PFSK-1 (cell line): Measurements from ENCODE around the gene KHDC3L.

ENCODE experiments used
- FOXP2 ChIP-seq: optimal IDR thresholded peaks from 2 replicates; pipeline ENCODE3; 2011; ENCODE audit warnings: borderline replicate concordance, control low read depth, inconsistent platforms; ENCODE audit not compliant: insufficient read depth; ENCODE audit errors: extremely low read length, extremely low read depth
- POLR2AphosphoS5 ChIP-seq: IDR thresholded peaks from 2 replicates; pipeline ENCODE4 v1.6.1; 2012; ENCODE audit warnings: low read depth, mild to moderate bottlenecking, control low read depth, low read length, moderate library complexity
- REST ChIP-seq, 2 experiments: IDR thresholded peaks; 2 replicates each; pipeline versions ENCODE4 v1.6.1 to v1.8.0; 2011 to 2012; ENCODE audit warnings: low read depth in 2 of 2, low read length in 2 of 2, control low read depth in 1 of 2, inconsistent platforms in 1 of 2, mild to moderate bottlenecking in 1 of 2, moderate library complexity in 1 of 2; ENCODE audit not compliant: insufficient read depth in 1 of 2
- SIN3A ChIP-seq: IDR thresholded peaks from 2 replicates; pipeline ENCODE4 v1.6.1; 2012; ENCODE audit warnings: mild to moderate bottlenecking, low read length, moderate library complexity, borderline replicate concordance; ENCODE audit not compliant: insufficient read depth
- TAF1 ChIP-seq: IDR thresholded peaks from 2 replicates; pipeline ENCODE4 v1.6.1; 2012; ENCODE audit warnings: low read length, control low read depth, borderline replicate concordance; ENCODE audit not compliant: insufficient read depth

Gene KHDC3L

DNA sequence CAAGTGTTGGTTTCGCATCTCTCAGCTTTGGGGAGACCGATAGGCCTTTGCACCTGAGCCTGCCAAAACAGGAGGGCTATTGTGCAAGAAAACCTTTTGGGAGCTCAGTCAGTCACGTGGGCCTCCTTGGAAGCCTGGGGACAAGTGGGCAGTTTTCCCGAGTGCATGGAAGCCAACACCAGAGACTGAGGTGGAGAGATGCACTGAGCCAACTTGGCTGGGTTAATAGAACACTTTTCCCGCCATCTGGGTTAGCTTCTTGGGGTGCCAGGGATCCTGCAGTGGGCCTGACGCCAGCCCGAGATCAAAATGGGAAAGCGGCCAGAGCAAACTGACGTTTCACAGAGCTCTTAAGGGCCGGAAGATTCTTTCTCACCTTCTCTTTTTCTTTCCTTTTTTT is 10.1 kb downstream of the KHDC3L start:
- TF ChIP-seq FOXP2: no peak
- no peak for TF ChIP-seq TAF1
- no peak for TF ChIP-seq REST (IDR thresholded peaks at IDR 0.05; ENCODE audit: insufficient read depth in 1 of 2, low read depth in 2 of 2, low read length in 2 of 2)
- TF ChIP-seq SIN3A: no peak
- TF ChIP-seq POLR2AphosphoS5: no peak

DNA sequence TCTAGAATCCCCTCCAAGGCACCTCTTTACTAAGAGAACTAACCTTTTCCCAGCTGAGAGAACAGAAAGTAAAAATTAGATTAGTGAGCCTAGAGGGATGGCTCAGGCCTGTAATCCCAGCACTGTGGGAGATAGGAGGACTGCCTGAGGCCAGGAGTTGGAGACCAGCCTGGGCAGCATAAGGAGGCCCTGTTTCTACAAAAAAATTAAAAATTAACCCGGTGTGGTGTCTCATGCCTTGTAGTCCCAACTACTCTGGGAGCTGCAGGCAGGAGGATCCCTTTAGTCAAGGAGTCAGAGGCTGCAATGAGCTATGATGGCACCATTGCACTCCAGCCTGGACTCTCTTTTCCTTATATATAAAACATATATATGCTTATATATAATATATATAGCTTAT is 12.8 kb downstream of the KHDC3L start:
- TF ChIP-seq REST (IDR thresholded peaks at IDR 0.05; ENCODE audit: insufficient read depth in 1 of 2, low read depth in 2 of 2, low read length in 2 of 2): no peak
- TF ChIP-seq SIN3A: no peak
- no peak for TF ChIP-seq POLR2AphosphoS5
- no peak for TF ChIP-seq FOXP2
- TF ChIP-seq TAF1: no peak

GRCh38 chr6:73377225-73377624 is 14.8 kb downstream of the KHDC3L start:
- TF ChIP-seq REST (IDR thresholded peaks at IDR 0.05; ENCODE audit: insufficient read depth in 1 of 2, low read depth in 2 of 2, low read length in 2 of 2): no peak
- TF ChIP-seq POLR2AphosphoS5: no peak
- no peak for TF ChIP-seq TAF1
- TF ChIP-seq SIN3A: no peak
- no peak for TF ChIP-seq FOXP2

DNA sequence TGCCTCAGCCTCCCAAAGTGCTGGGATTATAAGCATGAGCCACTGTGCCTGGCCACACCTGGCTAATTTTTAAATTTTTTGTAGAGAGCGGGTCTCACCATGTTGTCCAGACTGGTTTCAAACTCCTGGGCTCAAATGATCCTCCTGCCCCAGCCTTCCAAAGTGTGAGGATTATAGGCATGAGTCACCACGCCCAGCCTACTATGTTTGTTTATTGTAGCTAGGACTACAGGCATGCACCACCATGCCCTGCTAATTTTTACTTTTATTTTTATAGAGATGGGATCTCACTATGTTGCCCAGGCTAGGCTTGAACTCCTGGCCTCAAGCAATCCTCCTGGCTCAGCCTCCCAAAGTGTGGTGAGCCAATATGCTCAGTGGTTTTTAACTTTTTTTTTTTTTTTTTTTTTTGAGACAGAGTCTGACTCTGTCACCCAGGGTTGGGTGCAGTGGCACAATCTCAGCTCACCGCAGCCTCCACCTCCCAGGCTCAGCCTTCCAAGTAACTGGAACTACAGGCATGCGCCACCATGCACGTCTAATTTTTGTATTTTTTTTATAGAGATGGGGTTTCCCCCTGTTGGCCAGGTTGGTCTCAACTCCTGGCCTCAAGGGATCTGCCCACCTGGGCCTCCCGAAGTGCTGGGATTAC is 20.1 kb downstream of the KHDC3L start:
- TF ChIP-seq REST (IDR thresholded peaks at IDR 0.05; ENCODE audit: insufficient read depth in 1 of 2, low read depth in 2 of 2, low read length in 2 of 2) (no peak), POLR2AphosphoS5 (no peak), FOXP2 (no peak), SIN3A (no peak), TAF1 (no peak)

DNA sequence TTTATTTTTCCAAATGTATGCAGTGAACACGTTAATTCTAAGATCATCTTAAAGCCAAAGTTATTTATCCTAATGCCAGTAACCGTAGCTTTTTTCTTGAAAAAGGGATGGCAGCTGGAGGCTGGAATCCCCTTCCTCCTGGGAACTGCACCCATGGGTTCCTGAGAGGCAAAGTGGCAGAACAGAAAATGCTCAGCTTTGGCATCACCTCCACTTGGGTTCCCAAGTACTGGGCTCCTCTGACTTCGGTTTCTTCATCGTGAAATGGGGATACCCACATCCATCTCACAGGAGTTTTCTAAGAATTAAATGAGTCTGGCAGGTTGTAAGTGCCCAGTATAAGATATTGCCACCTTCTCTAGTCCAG is 26.0 kb downstream of the KHDC3L start:
- TF ChIP-seq SIN3A (no peak), POLR2AphosphoS5 (no peak), REST (IDR thresholded peaks at IDR 0.05; ENCODE audit: insufficient read depth in 1 of 2, low read depth in 2 of 2, low read length in 2 of 2) (no peak), FOXP2 (no peak)
